SK-N-SH (cell line): ENCODE measurements around the gene PTGIR. TPM values are rescaled to one million over a fixed set of nuclear protein-coding genes. Genes with fewer than 3 reads are reported as not detected.

Experiments
- CTCF ChIA-PET: fragments of 300-600, 350-600 bp; formaldehyde crosslinking; extraction: SDS; loops from one replicate; lab custom pipeline; 2021; lab: Yijun Ruan, JAX
- POLR2A ChIA-PET: fragments of 350-600 bp; sonication (Branson Sonifier 250); formaldehyde crosslinking; extraction: SDS; loops from one replicate; lab custom pipeline; 2020; ENCODE audit warnings: antibody characterized with exemption, inconsistent platforms; lab: Yijun Ruan, JAX
- DNase-seq: peaks from one replicate; pipeline ENCODE4 v3.0.0; 2012
- H2AFZ ChIP-seq: fragments of 200-600 bp; sonication (generic); 2 replicates; pipeline ENCODE4 v1.8.1; 2016; ENCODE audit warnings: antibody characterized with exemption, mild to moderate bottlenecking, low read depth
- H3F3A ChIP-seq: fragments of 200-600 bp; sonication (generic); replicated peaks from 2 replicates; pipeline ENCODE3; 2016; ENCODE audit warnings: antibody characterized with exemption, mild to moderate bottlenecking; ENCODE audit not compliant: insufficient read depth
- H3K27ac ChIP-seq, 2 experiments: fragments of 200-500 bp in 1 of 2; fragments of 200-600 bp in 1 of 2; sonication (Bioruptor generic) in 1 of 2; sonication (generic), shearing (Covaris generic) in 1 of 2; 2 replicates each; pipeline versions ENCODE4 v1.5.1 to v1.6.1; 2014 to 2016; ENCODE audit warnings: low read depth in 2 of 2, inconsistent platforms in 1 of 2, low read length in 1 of 2, mild to moderate bottlenecking in 1 of 2, mixed read lengths in 1 of 2
- H3K27me3 ChIP-seq: fragments of 200-600 bp; sonication (generic), shearing (Covaris generic); 2 replicates; pipeline ENCODE4 v1.6.1; 2016; ENCODE audit warnings: mixed run types; ENCODE audit not compliant: insufficient read depth
- H3K36me3 ChIP-seq, 2 experiments: fragments of 200-500 bp in 1 of 2; fragments of 200-600 bp in 1 of 2; sonication (Bioruptor generic) in 1 of 2; sonication (generic) in 1 of 2; replicated peaks in 1 of 2; 2 replicates each; pipeline versions ENCODE3 to v1.5.1; 2014 to 2016; ENCODE audit warnings: low read length in 1 of 2, mild to moderate bottlenecking in 1 of 2; ENCODE audit not compliant: insufficient read depth in 2 of 2, control insufficient read depth in 1 of 2
- H3K4me1 ChIP-seq, 2 experiments: fragments of 200-500 bp in 1 of 2; fragments of 200-600 bp in 1 of 2; sonication (Bioruptor generic) in 1 of 2; sonication (generic), shearing (Covaris generic) in 1 of 2; 2 replicates each; pipeline versions ENCODE4 v1.5.1 to v1.6.1; 2014 to 2016; ENCODE audit warnings: low read depth in 1 of 2, low read length in 1 of 2, mixed run types in 1 of 2; ENCODE audit not compliant: insufficient read depth in 2 of 2, control insufficient read depth in 1 of 2
- H3K4me2 ChIP-seq: fragments of 200-600 bp; sonication (generic), shearing (Covaris generic); 2 replicates; pipeline ENCODE4 v1.6.1; 2017; ENCODE audit warnings: mixed run types
- H3K4me3 ChIP-seq, 2 experiments: fragments of 200-500 bp in 1 of 2; fragments of 200-600 bp in 1 of 2; sonication (Bioruptor generic) in 1 of 2; sonication (generic), shearing (Covaris generic) in 1 of 2; 2 replicates each; pipeline versions ENCODE4 v1.5.1 to v1.8.1; 2014 to 2016; ENCODE audit warnings: low read depth in 2 of 2, inconsistent platforms in 1 of 2, low read length in 1 of 2, mild to moderate bottlenecking in 1 of 2, mixed read lengths in 1 of 2, moderate library complexity in 1 of 2
- H3K79me2 ChIP-seq: fragments of 200-600 bp; sonication (generic); 2 replicates; pipeline ENCODE4 v1.8.1; 2017; ENCODE audit warnings: mild to moderate bottlenecking; ENCODE audit not compliant: insufficient read depth
- H3K9ac ChIP-seq: fragments of 200-600 bp; sonication (generic); 2 replicates; pipeline ENCODE4 v1.6.1; 2017; ENCODE audit warnings: mixed run types
- H3K9me2 ChIP-seq: fragments of 200-600 bp; sonication (generic); 2 replicates; pipeline ENCODE4 v1.6.1; 2017; ENCODE audit warnings: mixed run types
- H3K9me3 ChIP-seq: fragments of 200-600 bp; sonication (generic); 2 replicates; pipeline ENCODE4 v1.6.1; 2017; ENCODE audit warnings: mixed run types, mild to moderate bottlenecking, moderate library complexity
- H4K20me1 ChIP-seq: fragments of 200-600 bp; sonication (generic); 2 replicates; pipeline ENCODE4 v1.6.1; 2017; ENCODE audit warnings: mild to moderate bottlenecking, mixed run types; ENCODE audit not compliant: insufficient read depth
- EP300 ChIP-seq, 2 experiments: IDR thresholded peaks; 2 replicates each; pipeline versions ENCODE4 v1.4.0 to v1.6.1; 2012; ENCODE audit warnings: borderline replicate concordance in 1 of 2, low read depth in 1 of 2, low read length in 1 of 2
- FOSL2 ChIP-seq: IDR thresholded peaks from 2 replicates; pipeline ENCODE4 v1.4.0; 2012; ENCODE audit warnings: low read depth, mild to moderate bottlenecking, moderate library complexity, borderline replicate concordance
- FOXJ3 ChIP-seq: sonication (generic); formaldehyde crosslinking; IDR thresholded peaks from 2 replicates; pipeline ENCODE4 v1.5.1; 2020; ENCODE audit warnings: mild to moderate bottlenecking, missing genetic modification reagents
- GATA2 ChIP-seq: sonication (generic); formaldehyde crosslinking; IDR thresholded peaks from 2 replicates; pipeline ENCODE4 v1.5.0; 2020; ENCODE audit warnings: mild to moderate bottlenecking, missing genetic modification reagents
- JUND ChIP-seq: IDR thresholded peaks from 2 replicates; pipeline ENCODE4 v1.4.0; 2012
- POLR2AphosphoS5 ChIP-seq: IDR thresholded peaks from 2 replicates; pipeline ENCODE4 v1.6.1; 2012; ENCODE audit warnings: low read depth, low read length
- RAD21 ChIP-seq: IDR thresholded peaks from 2 replicates; pipeline ENCODE4 v1.6.1; 2012; ENCODE audit warnings: mild to moderate bottlenecking, low read length
- RCOR1 ChIP-seq: fragments of 150-350 bp; IDR thresholded peaks from 2 replicates; pipeline ENCODE4 v1.6.1; 2017; ENCODE audit warnings: antibody characterized with exemption, low read length
- RFX5 ChIP-seq: IDR thresholded peaks from 2 replicates; pipeline ENCODE4 v1.6.1; 2012; ENCODE audit warnings: mild to moderate bottlenecking, improper control_type of control experiment, low read length
- RXRA ChIP-seq: IDR thresholded peaks from 2 replicates; pipeline ENCODE4 v1.4.0; 2012; ENCODE audit warnings: low read depth, mild to moderate bottlenecking, borderline replicate concordance
- WGBS: methylation state at CpG from one replicate; pipeline ENCODE4 v1.1.6; 2017; ENCODE audit warnings: low lambda C conversion rate; 5-methylcytosine and 5-hydroxymethylcytosine counted together
- polyA plus RNA-seq, 3 experiments: library from polyadenylated mRNA; depleted of rRNA; stranded (reverse); fragments of >200 nt; gene quantifications; 2 replicates each; pipeline ENCODE4 v1.2.3, GENCODE V29; 2012
- TF ChIP-seq, protein P1 (sequence below): IDR thresholded peaks from 2 replicates; pipeline ENCODE4 v1.4.0; 2012; ENCODE audit warnings: low read depth
- TF ChIP-seq, protein P2 (sequence below): IDR thresholded peaks from 2 replicates; pipeline ENCODE4 v1.6.1; 2012; ENCODE audit warnings: mild to moderate bottlenecking, low read depth, low read length, moderate library complexity

PTGIR gene
- polyA plus RNA-seq, 1 of the 3 experiments (the other 2 are of a cell fraction): 2.5 TPM

DNA sequence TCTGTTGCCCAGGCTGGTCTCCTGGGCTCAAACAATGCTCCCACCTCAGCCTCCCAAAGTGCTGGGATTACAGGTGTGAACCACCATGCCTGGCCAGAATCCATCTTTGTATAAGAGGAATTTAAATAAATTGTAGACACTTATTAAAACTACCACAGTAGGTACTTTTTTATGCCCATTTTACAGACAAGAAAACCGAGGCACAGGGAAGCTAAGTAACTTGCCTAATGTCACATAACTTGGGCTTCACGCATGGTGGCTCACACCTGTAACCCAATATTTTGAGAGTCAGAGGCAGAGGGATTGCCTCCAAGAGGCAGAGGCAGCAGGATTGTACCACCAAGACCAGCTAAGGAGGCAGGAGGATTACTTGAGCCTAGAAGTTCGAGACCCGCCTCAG is 46.4 kb downstream of the PTGIR start:
- H3K36me3 ChIP-seq: no peaks in the 10 kb centered on the region
- no peaks in the 10 kb centered on the region for H3K79me2 ChIP-seq
- H3K9me3 ChIP-seq: no peaks in the 10 kb centered on the region
- 81% methylated on average over 4 of the region's 4 CpGs for WGBS
- no peak overlapping the region for H3K9ac ChIP-seq
- no peak for DNase-seq
- no peaks in the 10 kb centered on the region for H3K9me2 ChIP-seq
- H4K20me1 ChIP-seq: no peaks in the 10 kb centered on the region
- no peaks in the 10 kb centered on the region for H3F3A ChIP-seq
- ChIA-PET POLR2A (no interaction called here), CTCF (interaction anchor here (0.9 to 1.8 kb wide), 7 partner anchors 14 to 48 kb away, joined by 3 to 7 read pairs (median 5); no protein-coding TSS in a partner anchor)
- no peak overlapping the region for H3K4me3 ChIP-seq
- no peaks in the 10 kb centered on the region for H3K27me3 ChIP-seq
- H2AFZ ChIP-seq: no peak overlapping the region
- no peak overlapping the region for H3K27ac ChIP-seq
- peaks cover 0 to 5% of the 10 kb centered on the region in 2 experiments; a peak in 1 of 4 replicates for H3K4me1 ChIP-seq
- TF ChIP-seq FOSL2 (no peak), RFX5 (no peak), RAD21 (no peak), RXRA (no peak), POLR2AphosphoS5 (no peak), GATA2 (CRISPR knock-in tag) (no peak), EP300 (IDR thresholded peaks at IDR 0.05; ENCODE audit: borderline replicate concordance in 1 of 2, low read depth in 1 of 2, low read length in 1 of 2) (no peak), FOXJ3 (CRISPR knock-in tag) (no peak), RCOR1 (no peak)
- TF ChIP-seq, protein P1, sequence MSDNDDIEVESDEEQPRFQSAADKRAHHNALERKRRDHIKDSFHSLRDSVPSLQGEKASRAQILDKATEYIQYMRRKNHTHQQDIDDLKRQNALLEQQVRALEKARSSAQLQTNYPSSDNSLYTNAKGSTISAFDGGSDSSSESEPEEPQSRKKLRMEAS: no peak
- TF ChIP-seq, protein P2, sequence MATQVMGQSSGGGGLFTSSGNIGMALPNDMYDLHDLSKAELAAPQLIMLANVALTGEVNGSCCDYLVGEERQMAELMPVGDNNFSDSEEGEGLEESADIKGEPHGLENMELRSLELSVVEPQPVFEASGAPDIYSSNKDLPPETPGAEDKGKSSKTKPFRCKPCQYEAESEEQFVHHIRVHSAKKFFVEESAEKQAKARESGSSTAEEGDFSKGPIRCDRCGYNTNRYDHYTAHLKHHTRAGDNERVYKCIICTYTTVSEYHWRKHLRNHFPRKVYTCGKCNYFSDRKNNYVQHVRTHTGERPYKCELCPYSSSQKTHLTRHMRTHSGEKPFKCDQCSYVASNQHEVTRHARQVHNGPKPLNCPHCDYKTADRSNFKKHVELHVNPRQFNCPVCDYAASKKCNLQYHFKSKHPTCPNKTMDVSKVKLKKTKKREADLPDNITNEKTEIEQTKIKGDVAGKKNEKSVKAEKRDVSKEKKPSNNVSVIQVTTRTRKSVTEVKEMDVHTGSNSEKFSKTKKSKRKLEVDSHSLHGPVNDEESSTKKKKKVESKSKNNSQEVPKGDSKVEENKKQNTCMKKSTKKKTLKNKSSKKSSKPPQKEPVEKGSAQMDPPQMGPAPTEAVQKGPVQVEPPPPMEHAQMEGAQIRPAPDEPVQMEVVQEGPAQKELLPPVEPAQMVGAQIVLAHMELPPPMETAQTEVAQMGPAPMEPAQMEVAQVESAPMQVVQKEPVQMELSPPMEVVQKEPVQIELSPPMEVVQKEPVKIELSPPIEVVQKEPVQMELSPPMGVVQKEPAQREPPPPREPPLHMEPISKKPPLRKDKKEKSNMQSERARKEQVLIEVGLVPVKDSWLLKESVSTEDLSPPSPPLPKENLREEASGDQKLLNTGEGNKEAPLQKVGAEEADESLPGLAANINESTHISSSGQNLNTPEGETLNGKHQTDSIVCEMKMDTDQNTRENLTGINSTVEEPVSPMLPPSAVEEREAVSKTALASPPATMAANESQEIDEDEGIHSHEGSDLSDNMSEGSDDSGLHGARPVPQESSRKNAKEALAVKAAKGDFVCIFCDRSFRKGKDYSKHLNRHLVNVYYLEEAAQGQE: no peak
- H3K4me2 ChIP-seq: no peak overlapping the region

DNA sequence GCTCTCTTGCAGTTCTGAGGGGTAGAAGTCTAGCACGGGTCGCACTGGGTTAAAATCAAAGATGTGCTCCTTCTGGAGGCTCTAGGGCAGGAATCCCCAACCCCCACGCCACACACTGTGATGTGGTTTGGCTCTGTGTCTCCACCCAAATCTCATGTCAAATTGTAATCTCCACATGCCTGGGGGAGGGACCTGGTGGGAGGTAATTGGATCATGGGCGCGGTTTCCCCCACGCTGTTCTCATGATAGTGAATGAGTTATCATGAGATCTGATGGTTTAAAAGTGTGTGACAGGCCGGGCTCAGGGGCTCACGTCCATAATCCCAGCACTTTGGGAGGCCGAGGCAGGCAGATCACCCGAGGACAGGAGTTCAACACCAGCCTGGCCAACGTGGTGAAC is 50.4 kb downstream of the PTGIR start:
- WGBS: 39% methylated on average over 11 of the region's 11 CpGs

More for the DNA sequence above, 50.4 kb downstream of the PTGIR start:
- Histone ChIP-seq H3K9me2 (no peaks in the 10 kb centered on the region), H3K27me3 (no peaks in the 10 kb centered on the region), H3K79me2 (no peaks in the 10 kb centered on the region), H3K9me3 (no peaks in the 10 kb centered on the region), H3K4me3 (no peak overlapping the region), H3K36me3 (no peaks in the 10 kb centered on the region), H3F3A (no peaks in the 10 kb centered on the region), H4K20me1 (no peaks in the 10 kb centered on the region), H3K9ac (no peak overlapping the region), H3K27ac (no peak overlapping the region), H2AFZ (no peak overlapping the region), H3K4me2 (no peak overlapping the region)
- CTCF ChIA-PET: interaction anchor here (0.7 to 1.6 kb wide), 2 partner anchors 18 to 38 kb away, joined by 3 to 6 read pairs; no protein-coding TSS in a partner anchor
- peak; percentile 21 for DNase-seq
- POLR2A ChIA-PET: no interaction called here
- peak; percentile 69 for TF ChIP-seq GATA2 (CRISPR knock-in tag)
- no peak for TF ChIP-seq JUND
- TF ChIP-seq, all 33 proteins: peak for 1
- H3K4me1 ChIP-seq: peaks cover 0 to 5% of the 10 kb centered on the region in 2 experiments; a peak in 1 of 4 replicates
